SK-N-SH (cell line): ENCODE results near the gene SYNE3. TPM values are rescaled to one million over a fixed set of nuclear protein-coding genes. Genes with fewer than 3 reads are reported as not detected.

Experiments
- CTCF ChIA-PET: fragments of 300-600, 350-600 bp; formaldehyde crosslinking; extraction: SDS; loops from one replicate; lab custom pipeline; 2021; lab: Yijun Ruan, JAX
- POLR2A ChIA-PET: fragments of 350-600 bp; sonication (Branson Sonifier 250); formaldehyde crosslinking; extraction: SDS; loops from one replicate; lab custom pipeline; 2020; ENCODE audit warnings: antibody characterized with exemption, inconsistent platforms; lab: Yijun Ruan, JAX
- DNase-seq: peaks from one replicate; pipeline ENCODE4 v3.0.0; 2012
- H2AFZ ChIP-seq: fragments of 200-600 bp; sonication (generic); 2 replicates; pipeline ENCODE4 v1.8.1; 2016; ENCODE audit warnings: antibody characterized with exemption, mild to moderate bottlenecking, low read depth
- H3F3A ChIP-seq: fragments of 200-600 bp; sonication (generic); replicated peaks from 2 replicates; pipeline ENCODE3; 2016; ENCODE audit warnings: antibody characterized with exemption, mild to moderate bottlenecking; ENCODE audit not compliant: insufficient read depth
- H3K27ac ChIP-seq, 2 experiments: fragments of 200-500 bp in 1 of 2; fragments of 200-600 bp in 1 of 2; sonication (Bioruptor generic) in 1 of 2; sonication (generic), shearing (Covaris generic) in 1 of 2; 2 replicates each; pipeline versions ENCODE4 v1.5.1 to v1.6.1; 2014 to 2016; ENCODE audit warnings: low read depth in 2 of 2, inconsistent platforms in 1 of 2, low read length in 1 of 2, mild to moderate bottlenecking in 1 of 2, mixed read lengths in 1 of 2
- H3K27me3 ChIP-seq: fragments of 200-600 bp; sonication (generic), shearing (Covaris generic); 2 replicates; pipeline ENCODE4 v1.6.1; 2016; ENCODE audit warnings: mixed run types; ENCODE audit not compliant: insufficient read depth
- H3K36me3 ChIP-seq, 2 experiments: fragments of 200-500 bp in 1 of 2; fragments of 200-600 bp in 1 of 2; sonication (Bioruptor generic) in 1 of 2; sonication (generic) in 1 of 2; replicated peaks in 1 of 2; 2 replicates each; pipeline versions ENCODE3 to v1.5.1; 2014 to 2016; ENCODE audit warnings: low read length in 1 of 2, mild to moderate bottlenecking in 1 of 2; ENCODE audit not compliant: insufficient read depth in 2 of 2, control insufficient read depth in 1 of 2
- H3K4me1 ChIP-seq, 2 experiments: fragments of 200-500 bp in 1 of 2; fragments of 200-600 bp in 1 of 2; sonication (Bioruptor generic) in 1 of 2; sonication (generic), shearing (Covaris generic) in 1 of 2; 2 replicates each; pipeline versions ENCODE4 v1.5.1 to v1.6.1; 2014 to 2016; ENCODE audit warnings: low read depth in 1 of 2, low read length in 1 of 2, mixed run types in 1 of 2; ENCODE audit not compliant: insufficient read depth in 2 of 2, control insufficient read depth in 1 of 2
- H3K4me2 ChIP-seq: fragments of 200-600 bp; sonication (generic), shearing (Covaris generic); 2 replicates; pipeline ENCODE4 v1.6.1; 2017; ENCODE audit warnings: mixed run types
- H3K4me3 ChIP-seq, 2 experiments: fragments of 200-500 bp in 1 of 2; fragments of 200-600 bp in 1 of 2; sonication (Bioruptor generic) in 1 of 2; sonication (generic), shearing (Covaris generic) in 1 of 2; 2 replicates each; pipeline versions ENCODE4 v1.5.1 to v1.8.1; 2014 to 2016; ENCODE audit warnings: low read depth in 2 of 2, inconsistent platforms in 1 of 2, low read length in 1 of 2, mild to moderate bottlenecking in 1 of 2, mixed read lengths in 1 of 2, moderate library complexity in 1 of 2
- H3K79me2 ChIP-seq: fragments of 200-600 bp; sonication (generic); 2 replicates; pipeline ENCODE4 v1.8.1; 2017; ENCODE audit warnings: mild to moderate bottlenecking; ENCODE audit not compliant: insufficient read depth
- H3K9ac ChIP-seq: fragments of 200-600 bp; sonication (generic); 2 replicates; pipeline ENCODE4 v1.6.1; 2017; ENCODE audit warnings: mixed run types
- H3K9me2 ChIP-seq: fragments of 200-600 bp; sonication (generic); 2 replicates; pipeline ENCODE4 v1.6.1; 2017; ENCODE audit warnings: mixed run types
- H3K9me3 ChIP-seq: fragments of 200-600 bp; sonication (generic); 2 replicates; pipeline ENCODE4 v1.6.1; 2017; ENCODE audit warnings: mixed run types, mild to moderate bottlenecking, moderate library complexity
- H4K20me1 ChIP-seq: fragments of 200-600 bp; sonication (generic); 2 replicates; pipeline ENCODE4 v1.6.1; 2017; ENCODE audit warnings: mild to moderate bottlenecking, mixed run types; ENCODE audit not compliant: insufficient read depth
- CHD2 ChIP-seq: fragments of 150-350 bp; IDR thresholded peaks from 2 replicates; pipeline ENCODE4 v1.6.1; 2018; ENCODE audit warnings: low read length; ENCODE audit not compliant: partially characterized antibody
- ELF1 ChIP-seq: IDR thresholded peaks from 2 replicates; pipeline ENCODE4 v1.4.0; 2012
- EP300 ChIP-seq, 2 experiments: IDR thresholded peaks; 2 replicates each; pipeline versions ENCODE4 v1.4.0 to v1.6.1; 2012; ENCODE audit warnings: borderline replicate concordance in 1 of 2, low read depth in 1 of 2, low read length in 1 of 2
- EZH2phosphoT487 ChIP-seq: fragments of 200-600 bp; sonication (generic); IDR thresholded peaks from 2 replicates; pipeline ENCODE4 v1.6.1; 2017; ENCODE audit warnings: low read depth, mixed run types, mild to moderate bottlenecking, antibody characterized with exemption, moderate library complexity, borderline replicate concordance
- FOSL2 ChIP-seq: IDR thresholded peaks from 2 replicates; pipeline ENCODE4 v1.4.0; 2012; ENCODE audit warnings: low read depth, mild to moderate bottlenecking, moderate library complexity, borderline replicate concordance
- FOXM1 ChIP-seq: IDR thresholded peaks from 2 replicates; pipeline ENCODE4 v1.4.0; 2012; ENCODE audit warnings: low read depth, mild to moderate bottlenecking
- JUND ChIP-seq: IDR thresholded peaks from 2 replicates; pipeline ENCODE4 v1.4.0; 2012
- MEF2A ChIP-seq: IDR thresholded peaks from 2 replicates; pipeline ENCODE4 v1.4.0; 2012; ENCODE audit warnings: low read depth, borderline replicate concordance
- NFIC ChIP-seq: IDR thresholded peaks from 2 replicates; pipeline ENCODE4 v1.4.0; 2012; ENCODE audit warnings: borderline replicate concordance
- NRF1 ChIP-seq: IDR thresholded peaks from 2 replicates; pipeline ENCODE4 v1.6.1; 2012; ENCODE audit warnings: low read depth, mild to moderate bottlenecking, low read length
- POLR2AphosphoS5 ChIP-seq: IDR thresholded peaks from 2 replicates; pipeline ENCODE4 v1.6.1; 2012; ENCODE audit warnings: low read depth, low read length
- RCOR1 ChIP-seq: fragments of 150-350 bp; IDR thresholded peaks from 2 replicates; pipeline ENCODE4 v1.6.1; 2017; ENCODE audit warnings: antibody characterized with exemption, low read length
- RFX5 ChIP-seq: IDR thresholded peaks from 2 replicates; pipeline ENCODE4 v1.6.1; 2012; ENCODE audit warnings: mild to moderate bottlenecking, improper control_type of control experiment, low read length
- SIN3A ChIP-seq: IDR thresholded peaks from 2 replicates; pipeline ENCODE4 v1.6.1; 2012; ENCODE audit warnings: low read depth, mild to moderate bottlenecking, low read length, moderate library complexity, borderline replicate concordance
- SMC3 ChIP-seq: IDR thresholded peaks from 2 replicates; pipeline ENCODE4 v1.6.1; 2012; ENCODE audit warnings: low read depth, low read length, improper control_type of control experiment
- WGBS: methylation state at CpG from one replicate; pipeline ENCODE4 v1.1.6; 2017; ENCODE audit warnings: low lambda C conversion rate; 5-methylcytosine and 5-hydroxymethylcytosine counted together
- polyA plus RNA-seq, 3 experiments: library from polyadenylated mRNA; depleted of rRNA; stranded (reverse); fragments of >200 nt; gene quantifications; 2 replicates each; pipeline ENCODE4 v1.2.3, GENCODE V29; 2012
- TF ChIP-seq, protein P1 (sequence below): IDR thresholded peaks from 2 replicates; pipeline ENCODE4 v1.6.1; 2012; ENCODE audit warnings: mild to moderate bottlenecking, low read depth, low read length, moderate library complexity
- TF ChIP-seq, protein P2 (sequence below): IDR thresholded peaks from 2 replicates; pipeline ENCODE4 v1.4.0; 2012; ENCODE audit warnings: low read depth, borderline replicate concordance
- TF ChIP-seq, protein P3 (sequence below): IDR thresholded peaks from 2 replicates; pipeline ENCODE4; 2012

SYNE3 gene
- polyA plus RNA-seq, 1 of the 3 experiments (the other 2 are of a cell fraction) = 2.0 TPM

DNA sequence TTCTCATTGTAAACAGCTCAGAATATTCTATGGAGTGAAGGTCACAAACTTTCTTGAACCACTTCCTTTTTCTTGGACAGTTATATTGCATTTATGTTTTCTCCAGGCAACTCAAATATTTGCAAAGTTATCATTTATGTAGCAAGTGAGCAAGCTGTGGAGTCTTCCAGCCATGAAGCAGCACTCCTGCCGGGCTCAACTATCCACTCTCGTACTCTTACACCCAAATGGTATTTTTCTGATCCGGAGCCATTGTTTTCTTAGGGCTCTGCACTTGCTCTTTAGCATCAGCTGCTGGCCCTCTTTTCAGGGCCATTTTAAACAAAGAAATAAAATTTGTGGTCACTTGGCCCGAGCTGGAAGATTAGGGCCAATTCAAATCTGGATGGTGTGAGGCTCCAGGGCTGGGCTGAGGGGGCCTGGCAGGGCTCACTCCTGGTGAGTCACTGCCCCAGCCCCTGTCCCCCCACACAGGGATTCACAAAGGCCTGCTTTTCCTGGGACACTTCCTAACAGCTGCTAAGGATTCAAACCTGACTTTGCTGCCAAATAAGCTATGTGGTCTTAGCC is 19.7 kb downstream of the SYNE3 start (continued):
- TF ChIP-seq RCOR1 (no peak), NRF1 (no peak), JUND (peak; percentile 54; the same call in 1 of the 2 replicates), FOSL2 (peak; percentile 42; the same call in 1 of the 2 replicates), RFX5 (no peak)
- TF ChIP-seq, protein P1, sequence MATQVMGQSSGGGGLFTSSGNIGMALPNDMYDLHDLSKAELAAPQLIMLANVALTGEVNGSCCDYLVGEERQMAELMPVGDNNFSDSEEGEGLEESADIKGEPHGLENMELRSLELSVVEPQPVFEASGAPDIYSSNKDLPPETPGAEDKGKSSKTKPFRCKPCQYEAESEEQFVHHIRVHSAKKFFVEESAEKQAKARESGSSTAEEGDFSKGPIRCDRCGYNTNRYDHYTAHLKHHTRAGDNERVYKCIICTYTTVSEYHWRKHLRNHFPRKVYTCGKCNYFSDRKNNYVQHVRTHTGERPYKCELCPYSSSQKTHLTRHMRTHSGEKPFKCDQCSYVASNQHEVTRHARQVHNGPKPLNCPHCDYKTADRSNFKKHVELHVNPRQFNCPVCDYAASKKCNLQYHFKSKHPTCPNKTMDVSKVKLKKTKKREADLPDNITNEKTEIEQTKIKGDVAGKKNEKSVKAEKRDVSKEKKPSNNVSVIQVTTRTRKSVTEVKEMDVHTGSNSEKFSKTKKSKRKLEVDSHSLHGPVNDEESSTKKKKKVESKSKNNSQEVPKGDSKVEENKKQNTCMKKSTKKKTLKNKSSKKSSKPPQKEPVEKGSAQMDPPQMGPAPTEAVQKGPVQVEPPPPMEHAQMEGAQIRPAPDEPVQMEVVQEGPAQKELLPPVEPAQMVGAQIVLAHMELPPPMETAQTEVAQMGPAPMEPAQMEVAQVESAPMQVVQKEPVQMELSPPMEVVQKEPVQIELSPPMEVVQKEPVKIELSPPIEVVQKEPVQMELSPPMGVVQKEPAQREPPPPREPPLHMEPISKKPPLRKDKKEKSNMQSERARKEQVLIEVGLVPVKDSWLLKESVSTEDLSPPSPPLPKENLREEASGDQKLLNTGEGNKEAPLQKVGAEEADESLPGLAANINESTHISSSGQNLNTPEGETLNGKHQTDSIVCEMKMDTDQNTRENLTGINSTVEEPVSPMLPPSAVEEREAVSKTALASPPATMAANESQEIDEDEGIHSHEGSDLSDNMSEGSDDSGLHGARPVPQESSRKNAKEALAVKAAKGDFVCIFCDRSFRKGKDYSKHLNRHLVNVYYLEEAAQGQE = no peak
- TF ChIP-seq, protein P2, sequence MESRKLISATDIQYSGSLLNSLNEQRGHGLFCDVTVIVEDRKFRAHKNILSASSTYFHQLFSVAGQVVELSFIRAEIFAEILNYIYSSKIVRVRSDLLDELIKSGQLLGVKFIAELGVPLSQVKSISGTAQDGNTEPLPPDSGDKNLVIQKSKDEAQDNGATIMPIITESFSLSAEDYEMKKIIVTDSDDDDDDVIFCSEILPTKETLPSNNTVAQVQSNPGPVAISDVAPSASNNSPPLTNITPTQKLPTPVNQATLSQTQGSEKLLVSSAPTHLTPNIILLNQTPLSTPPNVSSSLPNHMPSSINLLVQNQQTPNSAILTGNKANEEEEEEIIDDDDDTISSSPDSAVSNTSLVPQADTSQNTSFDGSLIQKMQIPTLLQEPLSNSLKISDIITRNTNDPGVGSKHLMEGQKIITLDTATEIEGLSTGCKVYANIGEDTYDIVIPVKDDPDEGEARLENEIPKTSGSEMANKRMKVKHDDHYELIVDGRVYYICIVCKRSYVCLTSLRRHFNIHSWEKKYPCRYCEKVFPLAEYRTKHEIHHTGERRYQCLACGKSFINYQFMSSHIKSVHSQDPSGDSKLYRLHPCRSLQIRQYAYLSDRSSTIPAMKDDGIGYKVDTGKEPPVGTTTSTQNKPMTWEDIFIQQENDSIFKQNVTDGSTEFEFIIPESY = no peak

DNA sequence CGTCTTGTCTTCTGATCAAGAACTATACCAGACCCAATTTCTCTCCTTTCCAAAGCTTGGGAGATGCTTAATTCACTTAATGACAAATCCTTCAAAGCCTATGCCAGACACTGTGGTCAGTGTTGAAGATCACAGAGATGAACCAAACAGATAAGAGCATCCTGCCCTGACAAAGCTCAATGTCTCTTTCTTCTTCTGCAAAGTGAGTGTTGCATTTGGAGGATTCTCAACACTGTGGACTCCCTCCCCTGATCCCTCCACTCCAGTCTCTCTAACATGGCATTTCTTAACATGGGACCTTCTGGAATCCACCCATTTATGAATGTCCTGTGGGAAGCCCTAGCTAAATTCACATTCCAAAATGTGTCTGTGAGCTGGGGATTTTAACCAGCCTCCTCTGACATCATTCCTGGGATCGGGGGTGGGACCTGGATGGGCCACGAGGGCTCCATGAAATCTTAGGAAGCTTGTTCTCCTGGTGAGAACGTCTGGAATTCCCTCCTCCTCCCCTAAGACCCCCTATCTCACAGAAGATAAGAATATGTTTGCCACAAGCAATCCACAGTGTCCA is 20.3 kb downstream of the SYNE3 start:
- WGBS = 31% methylated on average over 4 of the region's 4 CpGs
- peak overlapping the region; percentile 19; the same call in 1 of the 2 replicates for H3K4me2 ChIP-seq
- no peaks in the 10 kb centered on the region for H3K27me3 ChIP-seq
- no peak overlapping the region for H3K9ac ChIP-seq
- peaks cover 16% of the 10 kb centered on the region for H3F3A ChIP-seq
- ChIA-PET POLR2A (interaction anchor here (1.2 kb wide), 1 partner anchor 24 kb away, joined by 4 read pairs; no protein-coding TSS in a partner anchor), CTCF (interaction anchor here (0.9 to 2.4 kb wide), 4 partner anchors 15 to 44 kb away, joined by 3 to 11 read pairs (median 4); no protein-coding TSS in a partner anchor)
- H3K79me2 ChIP-seq = no peaks in the 10 kb centered on the region; the same call in 1 of the 2 replicates
- peak overlapping the region; percentile 3; the same call in 1 of the 2 replicates for H2AFZ ChIP-seq
- no peaks in the 10 kb centered on the region for H3K9me3 ChIP-seq
- H3K4me1 ChIP-seq = peaks cover 18 to 34% of the 10 kb centered on the region in 2 experiments; a peak in 3 of 4 replicates
- no peaks in the 10 kb centered on the region for H3K9me2 ChIP-seq
- H3K27ac ChIP-seq = peak overlapping the region; percentile 67 to 83
- H4K20me1 ChIP-seq = no peaks in the 10 kb centered on the region
- H3K36me3 ChIP-seq = no peaks in the 10 kb centered on the region
- DNase-seq = no peak
- H3K4me3 ChIP-seq = no peak overlapping the region
- TF ChIP-seq NFIC (peak; percentile 77), RCOR1 (no peak), POLR2AphosphoS5 (no peak; the same call in 1 of the 2 replicates), RFX5 (no peak), FOSL2 (no peak), FOXM1 (no peak), EP300 (IDR thresholded peaks at IDR 0.05; ENCODE audit: borderline replicate concordance in 1 of 2, low read depth in 1 of 2, low read length in 1 of 2) (peak in 1 of 2 experiments; percentile 69; a peak in 1 of 4 replicates), CHD2 (no peak), NRF1 (no peak), SMC3 (no peak), MEF2A (no peak), EZH2phosphoT487 (no peak), ELF1 (no peak), SIN3A (no peak), JUND (peak; percentile 48; the same call in 1 of the 2 replicates)
- TF ChIP-seq, protein P1 = no peak
- TF ChIP-seq, protein P3, sequence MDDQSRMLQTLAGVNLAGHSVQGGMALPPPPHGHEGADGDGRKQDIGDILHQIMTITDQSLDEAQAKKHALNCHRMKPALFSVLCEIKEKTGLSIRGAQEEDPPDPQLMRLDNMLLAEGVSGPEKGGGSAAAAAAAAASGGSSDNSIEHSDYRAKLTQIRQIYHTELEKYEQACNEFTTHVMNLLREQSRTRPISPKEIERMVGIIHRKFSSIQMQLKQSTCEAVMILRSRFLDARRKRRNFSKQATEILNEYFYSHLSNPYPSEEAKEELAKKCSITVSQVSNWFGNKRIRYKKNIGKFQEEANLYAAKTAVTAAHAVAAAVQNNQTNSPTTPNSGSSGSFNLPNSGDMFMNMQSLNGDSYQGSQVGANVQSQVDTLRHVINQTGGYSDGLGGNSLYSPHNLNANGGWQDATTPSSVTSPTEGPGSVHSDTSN = peak; percentile 74
